Kidney tubule cell (primary cell): ENCODE data around the gene HS3ST6.
A peak's percentile ranks its signal among the peaks of the same experiment; 100 is the strongest.
"Not testable (repeated sequence)": the region's sequence is repeated elsewhere in the genome, so short reads cannot be mapped to it uniquely, and the experiment has no call there.

Source experiments
- DNase-seq: peaks from one replicate; pipeline ENCODE4 v3.0.0-alpha.2; 2018; ENCODE audit warnings: low spot score

The HS3ST6 gene

DNA sequence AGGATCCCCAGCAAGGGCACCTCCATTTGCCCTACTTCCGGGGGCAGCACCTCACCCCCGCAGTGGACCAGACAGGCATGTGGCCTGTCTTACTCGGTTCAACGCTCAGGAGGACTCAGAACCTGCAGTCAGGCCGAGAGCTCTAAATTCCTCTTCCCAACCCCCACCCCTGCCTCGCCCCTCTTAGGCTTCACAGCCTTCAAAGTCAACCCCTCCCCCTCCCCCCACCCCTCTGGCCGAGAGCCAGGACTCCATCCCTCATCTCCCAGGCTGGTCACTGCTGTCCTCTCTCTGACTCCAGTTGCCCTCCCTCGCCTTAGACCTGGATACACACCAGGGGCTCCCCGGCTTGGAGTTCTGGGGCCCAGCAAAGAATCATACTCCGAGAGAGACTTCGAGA, 8.1 kb upstream of the HS3ST6 start:
- peak; percentile 19 for DNase-seq

- no peak for DNase-seq
These were observed 5.9 kb upstream of the HS3ST6 start for GRCh38 chr16:1924095-1924494.

DNA sequence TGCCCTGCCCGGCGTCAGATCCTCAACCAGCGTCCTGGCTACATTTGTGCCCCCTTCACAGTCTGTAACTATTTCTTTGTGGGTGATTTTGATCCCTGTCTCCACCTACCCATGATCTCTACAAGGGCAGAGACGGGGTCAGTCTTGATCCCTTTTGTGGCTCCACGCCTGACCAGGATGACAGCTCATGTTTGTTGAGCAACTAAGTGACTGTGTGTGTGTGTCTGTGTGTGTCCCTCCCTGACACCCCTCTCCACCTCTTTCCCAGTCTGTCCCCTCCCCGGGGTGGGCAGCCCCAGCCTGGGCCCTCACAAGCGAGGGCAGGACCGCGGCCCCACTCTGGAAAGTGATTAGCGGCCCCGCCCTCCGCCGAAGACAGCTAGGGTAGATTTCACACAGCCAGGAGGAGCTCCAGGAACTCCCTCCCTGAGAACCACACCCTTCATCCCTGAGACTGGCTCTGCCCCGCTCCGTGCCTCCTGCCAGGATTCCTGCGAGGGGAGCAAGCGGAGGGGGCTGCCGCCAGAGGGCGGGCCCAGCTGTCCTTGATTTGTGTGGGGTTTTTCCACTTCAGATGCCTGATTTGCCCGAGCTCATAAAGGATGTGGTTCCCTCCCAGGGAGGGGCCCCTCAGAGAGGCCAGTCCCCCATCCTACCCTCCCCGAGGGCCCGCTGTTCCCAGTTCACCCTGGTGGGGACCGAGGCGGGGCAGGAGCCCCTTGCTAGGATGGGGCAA, 5.3 kb upstream of the HS3ST6 start:
- DNase-seq = peak; percentile 45

- no peak for DNase-seq
These were observed 4.1 kb upstream of the HS3ST6 start for GRCh38 chr16:1922357-1922756.

DNA sequence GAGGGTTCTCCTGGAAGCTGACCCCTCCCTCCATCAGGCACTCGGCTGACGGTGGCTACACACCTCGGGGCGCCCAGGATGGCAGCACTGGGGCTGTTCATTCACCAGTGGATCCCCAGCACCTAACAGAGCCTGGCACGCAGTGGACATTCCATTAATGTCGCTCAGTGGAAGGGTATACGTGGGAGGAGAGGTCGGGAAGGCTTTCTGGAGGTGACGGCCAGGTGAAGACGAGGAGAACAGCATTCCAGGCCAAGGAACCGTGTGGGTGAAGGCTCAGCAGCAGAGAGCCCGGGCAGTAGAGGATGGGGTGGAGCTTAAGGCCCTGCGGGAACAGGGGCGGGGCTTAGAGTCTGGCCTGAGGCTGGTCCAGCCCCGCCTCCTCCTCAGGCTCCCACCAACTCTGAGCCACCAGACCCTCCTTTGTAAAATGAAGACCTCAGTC, 2.5 kb upstream of the HS3ST6 start:
- peak; percentile 29 for DNase-seq

- DNase-seq = not testable (repeated sequence)
These were observed 1.9 kb upstream of the HS3ST6 start for GRCh38 chr16:1920122-1920521.

- DNase-seq = no peak
These were observed 1.2 kb upstream of the HS3ST6 start for GRCh38 chr16:1919327-1919998.

DNA sequence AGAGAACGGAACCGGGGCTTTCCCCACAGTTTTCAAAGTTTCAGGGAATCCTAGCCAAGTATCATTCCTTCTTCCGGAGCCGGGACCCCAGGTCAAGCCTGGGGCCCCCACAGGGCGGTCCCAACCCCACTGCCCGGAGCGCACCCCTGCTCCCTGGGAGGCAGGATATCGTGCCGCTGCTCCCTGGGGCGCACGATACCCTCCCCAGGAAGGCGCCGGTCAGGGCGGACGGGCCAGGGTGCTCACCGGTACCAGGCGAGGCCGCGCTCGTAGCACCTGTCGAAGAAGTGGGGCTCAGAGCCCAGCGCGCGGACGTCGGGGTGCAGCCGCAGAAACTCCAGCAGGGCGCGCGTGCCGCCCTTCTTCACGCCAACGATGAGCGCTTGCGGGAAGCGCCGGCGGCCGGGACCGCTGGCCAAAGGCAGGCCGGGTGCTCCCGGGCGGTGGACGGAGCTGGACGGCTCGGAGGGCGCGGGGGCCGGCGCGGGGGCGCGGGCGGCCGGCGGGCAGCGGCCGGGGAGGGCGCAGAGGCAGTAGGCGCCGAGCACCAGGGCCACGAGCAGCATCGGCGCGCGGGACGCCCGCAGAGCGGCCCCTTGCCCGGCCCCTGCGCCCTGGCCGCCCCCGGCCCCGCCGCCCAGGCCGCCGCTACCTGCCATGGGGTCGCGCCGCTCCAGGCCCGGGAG, 407 bp downstream of the HS3ST6 start:
- no peak for DNase-seq

- DNase-seq = peak; percentile 13
These were observed 1.1 kb downstream of the HS3ST6 start for GRCh38 chr16:1917056-1917664.

DNA sequence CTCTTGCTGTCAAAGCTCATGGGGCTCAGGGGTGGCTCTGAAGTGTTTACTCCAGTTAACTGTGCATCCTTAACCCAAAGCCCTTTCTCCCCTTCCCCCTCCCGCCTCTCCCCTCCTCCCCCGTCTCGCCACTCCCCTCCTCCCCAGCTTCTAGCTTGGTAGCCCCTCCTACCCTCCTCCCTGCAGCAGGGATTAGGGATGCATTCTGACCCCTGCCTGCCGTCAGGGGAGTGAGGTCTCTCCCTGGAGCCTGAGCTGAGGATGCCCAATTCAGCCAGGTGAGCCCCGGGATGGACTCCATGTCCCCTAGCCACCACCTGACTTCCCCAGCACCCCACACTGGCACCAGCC, 1.6 kb downstream of the HS3ST6 start:
- no peak for DNase-seq

GRCh38 chr16:1915732-1916639, 2.2 kb downstream of the HS3ST6 start:
- no peak for DNase-seq

DNA sequence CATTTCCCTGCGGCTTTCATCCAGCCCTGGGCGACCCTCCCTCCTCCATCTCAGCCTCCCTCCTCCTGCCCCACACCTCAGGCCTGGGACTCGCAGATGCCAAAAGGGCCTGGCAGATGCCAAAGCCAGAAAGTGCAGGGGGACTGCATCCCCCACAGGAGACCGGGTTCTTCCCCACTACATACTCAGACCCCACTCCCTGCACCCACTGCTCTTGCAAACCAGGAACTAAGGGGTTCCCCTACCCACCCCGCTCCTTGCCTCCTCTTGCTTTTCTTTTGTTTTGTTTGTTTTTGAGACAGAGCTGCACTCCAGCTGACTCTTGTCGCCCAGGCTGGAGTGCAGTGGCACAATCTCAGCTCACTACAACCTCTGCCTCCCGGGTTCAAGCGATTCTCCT, 3.2 kb downstream of the HS3ST6 start:
- no peak for DNase-seq

DNA sequence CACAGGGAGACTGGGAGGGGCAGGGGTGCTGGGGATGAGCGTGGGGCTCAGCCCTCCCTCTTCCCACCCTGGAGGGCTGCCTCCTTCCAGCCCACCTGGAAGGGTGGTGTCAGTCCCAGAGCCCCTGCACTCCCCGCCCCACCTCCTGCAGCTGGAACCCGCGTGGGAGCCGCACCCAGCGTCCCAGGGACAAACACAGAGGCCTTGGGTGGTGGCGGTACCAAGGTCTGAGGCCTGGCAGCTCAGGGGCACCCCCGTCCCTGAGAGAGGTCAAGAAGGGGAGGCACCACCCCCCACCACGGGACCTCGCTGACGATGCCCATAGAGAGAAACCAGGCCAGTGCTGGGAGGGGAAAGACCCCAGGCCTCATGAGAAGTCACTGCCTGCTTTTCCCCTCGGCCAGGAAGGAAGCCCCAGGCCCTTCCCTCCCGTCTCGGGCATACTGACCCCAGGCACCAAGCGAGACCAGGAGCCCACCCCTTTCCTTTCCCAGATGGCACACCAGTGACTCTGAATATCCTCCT, 4.1 kb downstream of the HS3ST6 start:
- no peak for DNase-seq

- no peak for DNase-seq
These were observed 4.7 kb downstream of the HS3ST6 start for GRCh38 chr16:1913327-1914083.

GRCh38 chr16:1912215-1912543, 6.0 kb downstream of the HS3ST6 start:
- no peak for DNase-seq

GRCh38 chr16:1911467-1912214, 6.6 kb downstream of the HS3ST6 start:
- DNase-seq = no peak

DNA sequence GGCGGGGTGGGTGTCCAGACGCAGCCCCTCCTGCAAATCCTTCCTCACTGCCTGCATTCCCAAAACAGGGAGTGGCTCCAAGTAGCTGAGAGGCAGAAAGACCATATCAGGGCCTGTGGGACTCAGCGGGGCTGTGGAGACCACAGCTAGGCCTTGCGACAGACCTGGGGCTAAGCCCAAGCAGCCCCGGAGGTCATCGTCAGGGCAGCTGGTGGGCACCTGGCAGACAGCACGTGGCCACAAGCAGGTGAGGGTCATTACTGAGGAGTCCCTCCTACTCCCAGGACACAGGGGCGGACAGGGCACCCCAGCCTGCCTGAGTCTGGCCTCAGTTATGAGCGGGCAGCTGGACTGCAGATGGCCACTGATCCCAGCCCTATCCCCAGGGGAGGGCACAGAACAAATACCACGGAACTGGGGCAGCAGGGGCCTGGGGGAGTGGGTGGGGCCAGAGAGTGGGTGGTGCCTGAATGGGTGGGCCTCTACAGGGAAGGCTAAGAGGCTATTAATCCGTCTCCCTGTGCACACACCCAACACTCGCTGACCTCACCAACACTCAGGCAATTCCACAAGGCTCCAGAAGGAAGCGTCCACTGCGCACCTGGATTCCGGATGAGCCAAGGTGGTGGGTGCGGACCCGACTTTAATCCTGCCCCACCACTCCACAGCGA, 8.5 kb downstream of the HS3ST6 start:
- DNase-seq = no peak

DNA sequence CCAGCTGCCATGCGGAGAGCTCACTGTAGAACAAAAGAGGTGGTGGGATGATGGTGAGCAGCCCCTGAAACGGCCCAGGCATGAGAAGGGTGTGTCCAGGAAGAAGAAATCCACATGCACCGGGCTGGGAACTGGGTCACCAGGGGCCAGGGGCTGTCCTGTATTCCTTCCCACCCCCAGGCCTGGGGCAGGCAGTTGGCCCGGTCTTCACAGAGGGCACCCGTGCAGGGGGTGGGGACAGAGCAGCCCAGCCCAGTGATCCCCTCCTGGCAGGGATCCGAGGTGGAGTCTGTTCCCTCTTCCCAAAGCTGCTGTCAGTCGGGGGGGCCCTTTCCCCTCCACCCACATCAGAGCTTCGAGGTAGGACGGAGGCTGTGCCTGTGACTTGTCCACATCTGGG, 9.2 kb downstream of the HS3ST6 start:
- no peak for DNase-seq

GRCh38 chr16:1908184-1908583, 10.0 kb downstream of the HS3ST6 start:
- no peak for DNase-seq
